HAP-1 (cell line): Measurements from ENCODE around the gene EME2.

Source experiments
- DNase-seq, 2 experiments: peaks; one replicate each; pipeline ENCODE4 v3.0.0-alpha.2; 2016 to 2020; ENCODE audit warnings: low spot score in 2 of 2
- H3K27me3 ChIP-seq: fragments of 250-450 bp; sonication (Bioruptor Pico); 2 replicates; pipeline ENCODE4 v1.5.1; 2020; ENCODE audit warnings: low read depth, mild to moderate bottlenecking, moderate library complexity
- H3K36me3 ChIP-seq: fragments of 250-450 bp; sonication (Bioruptor Pico); replicated peaks from 2 replicates; pipeline ENCODE4 v1.5.1; 2020; ENCODE audit warnings: mild to moderate bottlenecking
- H3K4me1 ChIP-seq: fragments of 250-450 bp; sonication (Bioruptor Pico); 2 replicates; pipeline ENCODE4 v1.5.1; 2020; ENCODE audit warnings: mild to moderate bottlenecking
- H3K4me3 ChIP-seq: fragments of 250-450 bp; sonication (Bioruptor Pico); 2 replicates; pipeline ENCODE4 v1.5.1; 2020; ENCODE audit warnings: mild to moderate bottlenecking, moderate library complexity
- H3K9me3 ChIP-seq: fragments of 250-450 bp; sonication (Bioruptor Pico); 2 replicates; pipeline ENCODE4 v1.5.1; 2020; ENCODE audit warnings: mild to moderate bottlenecking, moderate library complexity
- in situ Hi-C: fragments of 300-500 bp; cut with MboI; formaldehyde crosslinking; loops from 3 replicates; pipeline ENCODE4 v1.14.3; 2020; ENCODE audit warnings: low sequenced_read_pairs, inconsistent platforms, mixed read lengths

EME2 gene

GRCh38 chr16:1775006-1775845, 2.6 kb downstream of the EME2 start:
- DNase-seq = no peak
- H3K27me3 ChIP-seq = no peaks in the 10 kb centered on the region
- H3K4me1 ChIP-seq = peaks cover 6% of the 10 kb centered on the region; the same call in 1 of the 2 replicates
- H3K9me3 ChIP-seq = no peaks in the 10 kb centered on the region
- in situ Hi-C loops = no loop called here
- no peak overlapping the region for H3K4me3 ChIP-seq
- peaks cover 39% of the 10 kb centered on the region for H3K36me3 ChIP-seq

DNA sequence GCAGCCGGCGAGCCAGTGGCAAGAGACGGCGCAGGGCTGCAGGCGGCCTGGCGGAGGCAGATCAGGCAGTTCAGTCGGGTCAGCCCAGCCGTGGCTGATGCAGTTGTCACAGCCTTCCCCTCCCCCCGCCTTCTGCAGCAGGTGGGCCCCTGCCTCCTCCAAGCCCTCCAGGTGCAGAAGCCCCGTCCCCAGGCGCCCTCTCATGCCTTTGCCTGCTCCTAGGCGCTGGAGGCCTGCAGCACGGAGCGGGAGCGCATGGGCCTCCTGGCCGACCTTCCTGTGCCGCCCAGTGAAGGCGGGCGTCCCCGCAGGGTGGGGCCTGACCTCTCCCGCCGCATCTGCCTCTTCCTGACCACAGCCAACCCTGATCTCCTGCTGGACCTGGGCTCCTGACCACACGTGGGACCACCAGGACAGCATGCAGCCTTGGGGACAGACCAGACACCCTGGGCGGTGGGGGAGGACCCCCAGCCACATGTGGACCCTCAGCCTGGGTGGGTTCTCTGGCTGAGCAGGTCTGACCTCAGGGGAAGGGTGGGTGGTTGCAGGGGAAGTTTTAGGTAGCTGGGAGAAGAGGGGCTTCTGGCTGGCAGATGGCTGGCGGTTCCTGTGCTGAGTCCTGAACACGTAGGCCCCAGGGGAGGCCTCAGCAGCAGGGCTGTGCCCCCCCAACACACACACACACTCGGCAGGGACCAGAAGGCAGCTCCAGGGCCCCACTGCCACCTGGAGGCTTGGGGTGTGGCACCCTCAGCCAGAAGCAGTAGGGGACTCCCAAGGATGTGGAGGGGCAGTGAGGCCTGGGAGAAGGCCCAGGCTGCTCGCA, 3.4 kb downstream of the EME2 start:
- H3K27me3 ChIP-seq = no peaks in the 10 kb centered on the region
- H3K4me3 ChIP-seq = no peak overlapping the region
- peaks cover 33% of the 10 kb centered on the region for H3K36me3 ChIP-seq
- DNase-seq = no peak
- in situ Hi-C loops = no loop called here
- no peaks in the 10 kb centered on the region for H3K9me3 ChIP-seq
- H3K4me1 ChIP-seq = peaks cover 3% of the 10 kb centered on the region; the same call in 1 of the 2 replicates

- Histone ChIP-seq H3K4me1 (peaks cover 3% of the 10 kb centered on the region; the same call in 1 of the 2 replicates), H3K27me3 (no peaks in the 10 kb centered on the region), H3K36me3 (peaks cover 33% of the 10 kb centered on the region), H3K4me3 (no peak overlapping the region), H3K9me3 (no peaks in the 10 kb centered on the region)
- DNase-seq = no peak
- in situ Hi-C loops = no loop called here
Measured at GRCh38 chr16:1776672-1776955, 4.0 kb downstream of the EME2 start.

GRCh38 chr16:1776991-1777374, 4.4 kb downstream of the EME2 start:
- Histone ChIP-seq H3K27me3 (no peaks in the 10 kb centered on the region), H3K4me1 (peaks cover 3% of the 10 kb centered on the region; the same call in 1 of the 2 replicates), H3K4me3 (no peak overlapping the region), H3K9me3 (no peaks in the 10 kb centered on the region), H3K36me3 (peaks cover 30% of the 10 kb centered on the region)
- DNase-seq = no peak
- in situ Hi-C loops = no loop called here

DNA sequence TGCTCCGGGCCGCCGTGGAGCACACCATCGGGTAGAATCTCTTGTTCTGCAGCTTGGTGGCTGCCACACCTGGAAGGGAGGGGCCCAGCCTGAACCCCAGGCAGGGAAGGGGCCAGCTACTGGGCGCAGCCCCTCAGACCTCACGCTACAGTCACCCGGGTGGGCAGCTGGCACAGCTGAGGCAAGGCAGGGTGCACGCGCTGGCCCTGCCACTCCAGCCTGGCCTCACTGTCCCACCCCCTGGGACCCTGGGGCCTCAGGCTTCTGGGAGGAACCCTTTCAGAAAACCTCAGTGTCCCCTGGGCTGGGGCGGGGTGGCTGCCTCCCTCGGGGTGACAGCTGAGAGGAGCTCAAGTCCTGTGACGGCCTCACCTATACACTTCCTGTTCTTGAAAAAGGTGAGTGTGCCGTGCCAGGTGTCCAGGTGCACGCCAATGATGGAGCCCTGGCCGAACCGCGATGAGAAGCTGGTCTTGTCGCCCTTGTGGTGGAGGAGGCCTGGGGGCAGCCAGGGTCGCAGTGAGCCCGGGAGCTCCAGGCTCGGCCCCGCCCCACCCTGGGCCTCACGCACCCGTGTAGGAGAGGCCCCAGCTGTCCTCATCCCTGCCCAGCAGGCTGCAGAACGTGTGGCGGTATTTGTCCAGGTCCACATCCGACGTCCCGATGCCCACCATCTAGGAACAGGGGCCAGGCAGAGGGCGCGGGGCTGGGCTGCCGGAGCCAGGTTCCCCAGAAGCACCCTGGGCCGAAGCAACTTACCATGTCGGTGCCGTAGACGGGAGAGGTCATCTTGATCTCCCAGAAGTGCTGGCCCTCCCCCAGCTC, 5.0 kb downstream of the EME2 start:
- H3K27me3 ChIP-seq = no peaks in the 10 kb centered on the region
- in situ Hi-C loops = no loop called here
- H3K36me3 ChIP-seq = peaks cover 24% of the 10 kb centered on the region
- H3K4me3 ChIP-seq = no peak overlapping the region
- H3K9me3 ChIP-seq = no peaks in the 10 kb centered on the region
- H3K4me1 ChIP-seq = peaks cover 3% of the 10 kb centered on the region; the same call in 1 of the 2 replicates
- no peak for DNase-seq

DNA sequence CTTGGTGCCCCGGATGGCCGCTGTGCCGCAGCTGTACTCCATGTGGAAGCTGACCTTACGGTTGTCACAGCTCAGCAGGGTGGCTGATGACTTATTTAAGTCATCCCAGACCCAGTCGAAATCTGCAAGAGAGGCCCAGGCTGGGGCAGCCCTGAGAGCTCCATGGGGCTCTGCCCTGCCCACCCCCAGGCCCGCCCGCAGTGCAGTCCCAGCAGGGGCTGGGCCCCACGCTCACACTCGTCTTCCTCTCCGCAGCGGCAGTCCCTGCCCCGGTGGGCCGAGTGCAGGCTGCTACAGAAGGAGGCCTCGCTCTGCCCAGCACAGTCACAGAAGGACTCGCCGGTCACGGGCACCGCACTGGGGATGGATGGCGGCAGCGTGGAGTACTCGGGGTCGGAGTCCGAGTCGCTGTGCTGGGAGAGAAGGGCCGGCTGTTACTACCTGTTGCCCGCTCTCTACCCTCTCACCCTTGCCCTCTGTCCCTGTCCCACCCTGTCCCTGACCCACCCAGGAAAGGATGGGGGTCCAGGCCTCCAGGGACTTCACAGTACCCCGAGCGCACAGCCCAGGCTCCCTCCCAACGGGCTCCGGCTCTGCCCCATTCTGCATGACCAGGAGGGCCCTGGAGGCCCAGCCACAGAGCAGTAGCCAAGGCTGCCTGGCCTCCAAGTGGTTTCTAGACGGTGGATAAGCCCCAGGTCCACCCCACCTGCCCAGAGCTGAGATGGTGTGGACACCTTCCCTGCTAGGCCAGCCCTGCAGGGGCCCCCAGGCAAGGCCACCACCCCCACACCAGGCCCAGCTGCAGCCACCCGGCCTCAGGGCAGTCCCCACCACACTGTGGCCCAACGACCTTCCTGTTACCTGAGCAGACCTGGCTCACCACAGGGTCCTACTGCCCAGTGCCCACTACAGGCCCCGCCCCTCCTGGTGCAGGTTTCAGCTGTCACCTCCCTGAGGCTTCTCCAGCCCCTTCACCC, 5.9 kb downstream of the EME2 start:
- Histone ChIP-seq H3K4me1 (peaks cover 3% of the 10 kb centered on the region; the same call in 1 of the 2 replicates), H3K27me3 (no peaks in the 10 kb centered on the region), H3K36me3 (peaks cover 21% of the 10 kb centered on the region), H3K9me3 (no peaks in the 10 kb centered on the region), H3K4me3 (no peak overlapping the region)
- in situ Hi-C loops = no loop called here
- DNase-seq = no peak

DNA sequence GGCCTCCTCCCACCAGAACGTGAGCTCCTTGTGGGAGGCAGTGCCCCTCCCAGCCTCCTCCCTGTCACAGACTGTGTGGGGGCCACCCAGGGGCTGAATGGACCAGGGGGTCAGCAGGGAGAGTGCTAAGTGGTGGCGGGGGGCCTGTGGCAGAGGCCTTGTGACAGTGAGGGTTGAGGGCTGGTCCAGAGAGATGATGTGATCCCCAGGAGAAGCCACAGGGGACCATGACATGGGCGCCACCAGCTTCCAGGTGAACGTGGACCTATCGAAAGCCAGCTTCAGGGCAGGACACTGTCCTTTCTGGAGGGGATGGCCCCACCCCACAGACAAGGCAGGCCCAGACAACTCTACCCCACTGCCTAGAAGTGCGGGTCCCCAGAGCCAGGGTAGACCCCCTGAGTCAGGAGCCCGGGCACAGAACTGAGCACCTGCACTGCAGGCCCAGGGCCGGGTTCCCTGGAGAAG, 6.7 kb downstream of the EME2 start:
- in situ Hi-C loops = no loop called here
- DNase-seq = no peak
- Histone ChIP-seq H3K27me3 (no peaks in the 10 kb centered on the region), H3K36me3 (peaks cover 23% of the 10 kb centered on the region), H3K4me1 (peaks cover 2% of the 10 kb centered on the region; the same call in 1 of the 2 replicates), H3K4me3 (no peak overlapping the region), H3K9me3 (no peaks in the 10 kb centered on the region)

- no peak for DNase-seq
- Histone ChIP-seq H3K36me3 (peaks cover 23% of the 10 kb centered on the region), H3K27me3 (no peaks in the 10 kb centered on the region), H3K4me3 (no peak overlapping the region), H3K4me1 (no peaks in the 10 kb centered on the region), H3K9me3 (no peaks in the 10 kb centered on the region)
- in situ Hi-C loops = no loop called here
Measured at GRCh38 chr16:1779741-1780676, 7.4 kb downstream of the EME2 start.

GRCh38 chr16:1780677-1781072, 8.1 kb downstream of the EME2 start:
- no peaks in the 10 kb centered on the region for H3K27me3 ChIP-seq
- H3K9me3 ChIP-seq = no peaks in the 10 kb centered on the region
- no peak overlapping the region for H3K4me3 ChIP-seq
- DNase-seq = no peak
- no peaks in the 10 kb centered on the region for H3K4me1 ChIP-seq
- in situ Hi-C loops = no loop called here
- H3K36me3 ChIP-seq = peaks cover 17% of the 10 kb centered on the region

DNA sequence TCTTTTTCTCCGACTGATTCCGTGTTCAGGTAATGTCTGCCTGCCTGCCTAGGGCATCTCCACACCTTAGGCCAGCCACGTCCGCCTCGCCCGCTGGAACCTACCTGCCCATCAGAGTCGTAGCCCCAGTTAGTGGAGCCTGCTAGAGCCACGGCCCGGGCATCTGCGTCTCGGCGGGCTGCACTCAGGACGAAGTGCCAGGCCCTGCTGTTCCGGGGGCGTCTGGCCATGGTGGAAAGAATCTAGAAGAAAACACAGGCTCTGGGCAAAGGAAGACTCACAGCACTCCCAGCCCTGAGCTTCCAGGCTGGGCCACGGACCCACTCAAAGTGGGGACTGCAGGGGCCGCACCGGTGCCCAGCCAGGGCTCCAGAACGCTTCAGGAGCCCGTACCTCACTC, 8.6 kb downstream of the EME2 start:
- H3K27me3 ChIP-seq = no peaks in the 10 kb centered on the region
- H3K4me3 ChIP-seq = peak overlapping the region; percentile 76
- in situ Hi-C loops = no loop called here
- no peaks in the 10 kb centered on the region for H3K9me3 ChIP-seq
- H3K4me1 ChIP-seq = no peaks in the 10 kb centered on the region
- no peak for DNase-seq
- H3K36me3 ChIP-seq = peaks cover 14% of the 10 kb centered on the region

- peaks cover 14% of the 10 kb centered on the region for H3K36me3 ChIP-seq
- in situ Hi-C loops = no loop called here
Measured at GRCh38 chr16:1781758-1782407, 9.3 kb downstream of the EME2 start.

More at GRCh38 chr16:1781758-1782407, 9.3 kb downstream of the EME2 start:
- no peak for DNase-seq
- Histone ChIP-seq H3K27me3 (no peaks in the 10 kb centered on the region), H3K4me1 (no peaks in the 10 kb centered on the region), H3K9me3 (no peaks in the 10 kb centered on the region), H3K4me3 (peak overlapping the region; percentile 76)
